K562 treated with DMSO at 1 percent for 4 hours (cell line): ENCODE data around the gene NT5E. TPM values are rescaled to one million over a fixed set of nuclear protein-coding genes. Genes with fewer than 3 reads are reported as not detected.

Source experiments
- total RNA-seq: library from RNA; unstranded; fragments of 300-600 nt; gene quantifications from 2 replicates; pipeline ENCODE4 v1.2.3, GENCODE V29; 2022; ENCODE audit not compliant: insufficient read depth

NT5E gene
- total RNA-seq, result not detected in 2 replicates

GRCh38 chr6:85449818-85450759 lies at the start of gene NT5E:
Gene NT5E (plus strand): TSS chr6:85450083. CDS start chr6:85450140, 57 bp downstream.

Other genes with a start within 250 kb of the NT5E start
- gene SNX14, start 143.8 kb downstream of the NT5E start, total RNA-seq, result 43.2 and 55.2 TPM in 2 replicates
- 20.2 and 26.3 TPM in 2 replicates for gene SYNCRIP, start 192.8 kb downstream of the NT5E start, total RNA-seq